Large intestine (tissue), 12 donors: ENCODE data around the gene MTFMT. TPM values are rescaled to one million over a fixed set of nuclear protein-coding genes. Genes with fewer than 3 reads are reported as not detected.
"Not testable (repeated sequence)": the region's sequence is repeated elsewhere in the genome, so short reads cannot be mapped to it uniquely, and the experiment has no call there.

Source experiments
- DNase-seq, 2 donors: peaks; one replicate each; pipeline versions ENCODE4 v3.0.0 to v3.0.0-alpha.2; 2013
- H3K27ac ChIP-seq: one replicate; pipeline ENCODE4 v1.5.1; 2013; ENCODE audit warnings: low read length
- H3K27me3 ChIP-seq: 2 replicates; pipeline ENCODE4 v1.6.1; 2013; ENCODE audit warnings: low read length; ENCODE audit not compliant: control insufficient read depth, insufficient read depth
- H3K36me3 ChIP-seq: 2 replicates; pipeline ENCODE4 v1.6.1; 2013; ENCODE audit warnings: low read length; ENCODE audit not compliant: control insufficient read depth, insufficient read depth
- H3K4me1 ChIP-seq: one replicate; pipeline ENCODE4 v1.6.1; 2013; ENCODE audit warnings: low read length; ENCODE audit not compliant: control insufficient read depth, insufficient read depth
- H3K4me3 ChIP-seq: one replicate; pipeline ENCODE4 v1.5.1; 2013; ENCODE audit warnings: low read length
- H3K9me3 ChIP-seq: one replicate; pipeline ENCODE4 v1.6.1; 2013; ENCODE audit warnings: mild to moderate bottlenecking, low read depth, low read length, moderate library complexity; ENCODE audit not compliant: control insufficient read depth
- WGBS: methylation state at CpG from one replicate; pipeline ENCODE4 v1.1.5; 2013; ENCODE audit warnings: low lambda C conversion rate; ENCODE audit not compliant: insufficient coverage; 5-methylcytosine and 5-hydroxymethylcytosine counted together
- long read RNA-seq, 11 donors: transcript quantifications; one replicate each; lab custom pipeline, GENCODE V29; 2026
- polyA plus RNA-seq: library from polyadenylated mRNA; unstranded; fragments of 120-200 nt; gene quantifications from one replicate; pipeline ENCODE4 v1.2.1, GENCODE V29; 2013

MTFMT gene
- 14.4 TPM for polyA plus RNA-seq
- long read RNA-seq, donor 1, partial matches to known transcripts = 0 of 1 reads
- long read RNA-seq, donor 1, other reads (novel, unspliced or antisense) = 0 of 1 reads
- long read RNA-seq, donor 2, transcript MTFMT-201 (9 exons, 2,734 nt) = major isoform, 10 of 10 reads
- long read RNA-seq, donor 2, partial matches to known transcripts = 0 of 10 reads
- long read RNA-seq, donor 2, other reads (novel, unspliced or antisense) = 0 of 10 reads
- long read RNA-seq, donor 3 = 0 reads
- long read RNA-seq, donor 4, partial matches to known transcripts = 0 of 2 reads
- long read RNA-seq, donor 4, other reads (novel, unspliced or antisense) = 0 of 2 reads
- long read RNA-seq, donor 5, partial matches to known transcripts = 0 of 2 reads
- long read RNA-seq, donor 5, other reads (novel, unspliced or antisense) = 0 of 2 reads
- long read RNA-seq, donor 6, transcript MTFMT-201 (9 exons, 2,734 nt) = major isoform, 5 of 5 reads
- long read RNA-seq, donor 6, partial matches to known transcripts = 0 of 5 reads
- long read RNA-seq, donor 6, other reads (novel, unspliced or antisense) = 0 of 5 reads
- long read RNA-seq, donor 7, transcript MTFMT-201 (9 exons, 2,734 nt) = major isoform, 5 of 6 reads
- long read RNA-seq, donor 7, partial matches to known transcripts = 0 of 6 reads
- long read RNA-seq, donor 7, other reads (novel, unspliced or antisense) = 0 of 6 reads
- long read RNA-seq, donor 8, partial matches to known transcripts = 29 of 35 reads
- long read RNA-seq, donor 8, other reads (novel, unspliced or antisense) = 0 of 35 reads
- long read RNA-seq, donor 9, transcript MTFMT-201 (9 exons, 2,734 nt) = major isoform, 5 of 5 reads
- long read RNA-seq, donor 9, partial matches to known transcripts = 0 of 5 reads
- long read RNA-seq, donor 9, other reads (novel, unspliced or antisense) = 0 of 5 reads
- long read RNA-seq, donor 10, transcript MTFMT-201 (9 exons, 2,734 nt) = major isoform, 11 of 11 reads
- long read RNA-seq, donor 10, partial matches to known transcripts = 0 of 11 reads
- long read RNA-seq, donor 10, other reads (novel, unspliced or antisense) = 0 of 11 reads
- long read RNA-seq, donor 11, partial matches to known transcripts = 6 of 34 reads
- long read RNA-seq, donor 11, other reads (novel, unspliced or antisense) = 23 of 34 reads

DNA sequence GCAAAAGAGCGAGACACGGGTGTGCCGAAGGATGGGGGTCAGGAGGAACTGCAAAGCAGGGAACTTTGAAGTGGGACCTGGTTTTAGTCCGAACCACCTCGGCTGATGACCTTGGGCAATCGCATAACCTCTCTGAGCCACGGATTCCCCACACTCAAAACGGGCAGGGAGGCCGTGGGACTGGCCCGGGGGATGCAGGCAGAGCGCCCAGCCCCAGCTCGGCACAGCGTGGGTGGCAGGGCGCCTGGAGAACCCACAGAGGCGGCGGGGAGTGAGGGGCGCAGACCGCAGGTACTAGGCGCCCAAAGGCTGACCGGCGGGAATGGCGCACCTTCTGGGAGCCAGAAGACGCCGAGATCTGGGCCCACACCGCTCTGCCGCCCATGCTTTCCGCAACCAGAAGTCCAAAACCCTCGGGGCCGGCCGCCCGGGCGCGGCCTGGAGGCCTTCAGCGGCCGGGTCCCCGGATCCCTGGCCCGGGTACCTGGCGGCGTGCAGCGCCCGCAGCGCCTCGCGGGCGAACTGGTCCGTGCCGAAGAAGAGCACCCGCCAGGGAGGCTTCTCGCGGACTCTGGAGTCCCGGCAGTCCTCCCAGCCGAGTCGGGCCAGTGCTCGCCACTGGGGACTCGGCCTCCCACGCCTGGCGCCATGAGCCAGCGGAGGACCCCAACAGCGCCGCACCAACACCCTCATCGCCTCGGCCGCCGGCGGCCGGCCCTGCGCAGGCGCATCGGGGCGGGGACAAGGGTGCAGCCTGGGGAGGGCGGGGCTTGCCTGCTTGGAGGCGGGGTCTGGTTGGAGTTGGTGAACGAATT is at the start of gene MTFMT:
TSS of gene MTFMT (minus strand) at position 719 of the 815 bp plus-strand sequence. CDS start at position 693, 26 bp downstream.
- peak within 1 kb of the TSS; percentile 37 for H3K27ac ChIP-seq
- H3K9me3 ChIP-seq = no peaks in the 10 kb centered on the region
- DNase-seq = peak; percentile 77 to 83
- peak within 1 kb of the TSS; percentile 89 for H3K4me3 ChIP-seq
- no peaks in the 10 kb centered on the region for H3K27me3 ChIP-seq
- WGBS = no CpG with 5 or more reads among the region's 73 CpGs
- H3K4me1 ChIP-seq = peaks cover 20% of the 10 kb centered on the region
- H3K36me3 ChIP-seq = peaks cover 21% of the 10 kb centered on the region

GRCh38 chr15:65077981-65078352 is 48.5 kb upstream of the MTFMT start:
- no peak overlapping the region for H3K27ac ChIP-seq
- H3K36me3 ChIP-seq = no peaks in the 10 kb centered on the region
- H3K9me3 ChIP-seq = peaks cover 15% of the 10 kb centered on the region
- peaks cover 21% of the 10 kb centered on the region for H3K4me1 ChIP-seq
- H3K4me3 ChIP-seq = no peak overlapping the region
- no CpG with 5 or more reads among the region's 24 CpGs for WGBS
- peaks cover 17% of the 10 kb centered on the region for H3K27me3 ChIP-seq
- DNase-seq = peak; percentile 82 to 87

GRCh38 chr15:65077291-65077980 is 48.0 kb upstream of the MTFMT start:
- H3K27ac ChIP-seq = no peak overlapping the region
- H3K4me3 ChIP-seq = no peak overlapping the region
- DNase-seq = no peak
- no CpG with 5 or more reads among the region's 85 CpGs for WGBS
- H3K36me3 ChIP-seq = no peaks in the 10 kb centered on the region
- peaks cover 15% of the 10 kb centered on the region for H3K9me3 ChIP-seq
- peaks cover 16% of the 10 kb centered on the region for H3K4me1 ChIP-seq
- H3K27me3 ChIP-seq = peaks cover 17% of the 10 kb centered on the region

GRCh38 chr15:65076486-65077290 is 47.2 kb upstream of the MTFMT start, which contains the start of gene KBTBD13:
KBTBD13 (plus strand) TSS chr15:65076746; CDS start chr15:65076816, 70 bp downstream.
- Histone ChIP-seq H3K9me3 (peaks cover 15% of the 10 kb centered on the region), H3K27me3 (peaks cover 17% of the 10 kb centered on the region), H3K27ac (no peak within 1 kb of the TSS), H3K4me3 (no peak within 1 kb of the TSS), H3K4me1 (peaks cover 8% of the 10 kb centered on the region), H3K36me3 (no peaks in the 10 kb centered on the region)
- no CpG with 5 or more reads among the region's 73 CpGs for WGBS
- no peak for DNase-seq

- not testable (repeated sequence) for H3K4me1 ChIP-seq, H3K4me3 ChIP-seq, H3K36me3 ChIP-seq, H3K27ac ChIP-seq, DNase-seq
- H3K27me3 ChIP-seq = peaks cover 17% of the 10 kb centered on the region
- H3K9me3 ChIP-seq = peaks cover 15% of the 10 kb centered on the region
- no CpG with 5 or more reads among the region's 12 CpGs for WGBS
Measured at GRCh38 chr15:65075607-65076395, 46.4 kb upstream of the MTFMT start.

GRCh38 chr15:65074946-65075345 is 45.5 kb upstream of the MTFMT start:
- not testable (repeated sequence) for DNase-seq, H3K36me3 ChIP-seq, H3K4me1 ChIP-seq, H3K27ac ChIP-seq, H3K4me3 ChIP-seq
- no CpG with 5 or more reads among the region's 22 CpGs for WGBS
- Histone ChIP-seq H3K9me3 (peaks cover 15% of the 10 kb centered on the region), H3K27me3 (peaks cover 17% of the 10 kb centered on the region)

DNA sequence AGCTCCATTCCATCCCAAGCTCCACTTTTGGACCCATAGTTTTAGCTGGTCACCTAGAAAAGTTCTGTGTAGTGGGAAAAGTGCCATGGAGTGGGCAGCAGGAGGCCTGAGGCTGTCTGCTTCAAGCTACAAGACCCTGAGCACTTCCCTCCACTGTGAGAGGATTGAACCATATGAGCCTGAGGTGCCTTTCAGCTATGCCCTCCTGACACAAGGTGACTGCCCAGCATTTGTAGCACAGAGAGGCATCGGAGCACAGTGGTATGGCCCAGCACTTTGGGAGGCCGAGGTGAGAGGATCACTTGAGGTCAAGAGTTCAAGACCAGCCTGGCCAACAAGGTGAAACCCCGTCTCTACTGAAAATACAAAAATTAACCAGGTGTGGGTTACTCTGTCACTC is 43.2 kb upstream of the MTFMT start:
- no CpG with 5 or more reads among the region's 3 CpGs for WGBS

DNA sequence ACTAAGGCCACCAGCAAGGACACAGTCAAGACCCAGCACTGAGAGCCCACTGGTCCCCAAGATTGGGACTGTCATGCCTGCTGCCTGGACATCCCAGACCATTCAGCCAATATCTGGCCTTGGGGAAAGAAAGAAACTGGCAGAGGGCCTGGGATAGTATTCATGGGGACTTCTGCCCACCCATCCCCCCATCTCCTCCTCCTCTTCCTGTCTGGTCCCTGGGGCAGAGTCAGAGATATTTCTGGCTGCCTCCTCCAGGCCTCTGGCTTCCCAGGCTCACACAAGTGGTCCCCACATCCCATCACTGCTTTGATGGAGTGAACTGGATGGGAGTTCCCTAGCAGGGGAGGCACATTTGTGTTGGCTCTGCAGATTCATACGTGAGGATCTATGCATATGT is 42.6 kb upstream of the MTFMT start:
- H3K4me3 ChIP-seq = no peak overlapping the region
- H3K27ac ChIP-seq = no peak overlapping the region
- H3K4me1 ChIP-seq = peaks cover 4% of the 10 kb centered on the region
- H3K27me3 ChIP-seq = peaks cover 16% of the 10 kb centered on the region
- H3K36me3 ChIP-seq = no peaks in the 10 kb centered on the region
- no peak for DNase-seq
- peaks cover 6% of the 10 kb centered on the region for H3K9me3 ChIP-seq
- no CpG with 5 or more reads among the region's 1 CpG for WGBS

More for the DNA sequence above, 43.2 kb upstream of the MTFMT start:
- no peak for DNase-seq
- Histone ChIP-seq H3K36me3 (no peaks in the 10 kb centered on the region), H3K27me3 (peaks cover 16% of the 10 kb centered on the region), H3K4me3 (no peak overlapping the region), H3K9me3 (peaks cover 12% of the 10 kb centered on the region), H3K27ac (no peak overlapping the region), H3K4me1 (peaks cover under 1% of the 10 kb centered on the region)
